GM18498 (cell line): ENCODE results near the gene PHACTR3.

Experiments used
- ATAC-seq: cut with Tn5 transposase; IDR thresholded peaks from one replicate; pipeline ENCODE4 v1.9.1; 2021; ENCODE audit warnings: mild to moderate bottlenecking, moderate library complexity; ENCODE audit not compliant: unreplicated experiment

Gene PHACTR3

GRCh38 chr20:59891581-59891980 lies 287.2 kb downstream of the PHACTR3 start:
- no peak for ATAC-seq

- ATAC-seq: no peak
These were observed 291.6 kb downstream of the PHACTR3 start for GRCh38 chr20:59895908-59896307.
